Mesenteric fat pad (tissue), 1 donor: ENCODE measurements around the gene PRB4. TPM values are rescaled to one million over a fixed set of nuclear protein-coding genes. Genes with fewer than 3 reads are reported as not detected.
"Not testable (repeated sequence)": the region's sequence is repeated elsewhere in the genome, so short reads cannot be mapped to it uniquely, and the experiment has no call there.

Experiments
- DNase-seq: peaks from one replicate; pipeline ENCODE4 v3.0.0-alpha.2; 2020; ENCODE audit warnings: low spot score
- long read RNA-seq: library from polyadenylated mRNA; unstranded; transcript quantifications from one replicate; pipeline ENCODE4 v2.0.0, GENCODE V29; 2020
- total RNA-seq: library from RNA; stranded (reverse); fragmentation: NEBNext Ultra II Directional; extraction: Animal tissue kit (Norgen Biotek cat#: 25700); gene quantifications from one replicate; pipeline ENCODE4 v1.2.1, GENCODE V29; 2021
- donor health status: DM: yes; HTN: yes; CAD: no.

The PRB4 gene
- total RNA-seq = not detected
- long read RNA-seq = 0 reads

- no peak for DNase-seq
Measured at GRCh38 chr12:11310336-11310735, at the start of gene PRB4. PRB4 (minus strand) TSS chr12:11310436; CDS start chr12:11310398, 38 bp downstream.

- not testable (repeated sequence) for DNase-seq
Measured at GRCh38 chr12:11351736-11352135, 41.5 kb upstream of the PRB4 start.

- no peak for DNase-seq
Measured at GRCh38 chr12:11348439-11348838, 38.2 kb upstream of the PRB4 start.

GRCh38 chr12:11347810-11348209 lies 37.6 kb upstream of the PRB4 start:
- DNase-seq = no peak

- no peak for DNase-seq
Measured at GRCh38 chr12:11344500-11344899, 34.3 kb upstream of the PRB4 start.

- DNase-seq = no peak
Measured at GRCh38 chr12:11324426-11324825, 14.2 kb upstream of the PRB4 start.

GRCh38 chr12:11321980-11322379 lies 11.7 kb upstream of the PRB4 start:
- no peak for DNase-seq

GRCh38 chr12:11307143-11307542 lies 3.1 kb downstream of the PRB4 start:
- no peak for DNase-seq

- no peak for DNase-seq
Measured at GRCh38 chr12:11273449-11273848, 36.8 kb downstream of the PRB4 start.

- DNase-seq = no peak
Measured at GRCh38 chr12:11269607-11270006, 40.6 kb downstream of the PRB4 start, which contains the start of gene PRB3. PRB3 (minus strand) TSS chr12:11269707; CDS start chr12:11269669, 38 bp downstream.

GRCh38 chr12:11264501-11264900 lies 45.7 kb downstream of the PRB4 start:
- no peak for DNase-seq

Other genes with a start within 250 kb of the PRB4 start
- 1.8 TPM for gene TAS2R46, start 248.1 kb downstream of the PRB4 start, total RNA-seq
- not detected for gene TAS2R43, start 218.1 kb downstream of the PRB4 start, total RNA-seq
- 4.1 TPM for gene TAS2R30, start 175.8 kb downstream of the PRB4 start, total RNA-seq
- 8.6 TPM for gene SMIM10L1, start 139.2 kb downstream of the PRB4 start, total RNA-seq
- not detected for gene TAS2R42, start 123.5 kb downstream of the PRB4 start, total RNA-seq
- not detected for gene PRB3, start 40.7 kb downstream of the PRB4 start, total RNA-seq
- gene PRB2, start 85.1 kb upstream of the PRB4 start, total RNA-seq = not detected